NB4 (cell line): Measurements from ENCODE around the gene SLC9C1.

Experiments
- CTCF ChIP-seq: IDR thresholded peaks from one replicate; pipeline ENCODE4 v1.5.1; 2012; ENCODE audit warnings: low read depth, low read length
- MAX ChIP-seq: IDR thresholded peaks from 2 replicates; pipeline ENCODE4 v1.6.1; 2011; ENCODE audit warnings: low read depth, low read length
- MYC ChIP-seq: IDR thresholded peaks from 2 replicates; pipeline ENCODE4 v1.6.1; 2011; ENCODE audit warnings: low read depth, low read length
- POLR2A ChIP-seq: IDR thresholded peaks from 2 replicates; pipeline ENCODE4 v1.6.1; 2011; ENCODE audit warnings: mild to moderate bottlenecking; ENCODE audit not compliant: insufficient read length; ENCODE audit errors: extremely low read depth

- TF ChIP-seq CTCF (no peak), MYC (no peak), MAX (no peak), POLR2A (no peak)
These were observed 44.7 kb upstream of the SLC9C1 start for GRCh38 chr3:112338727-112339056.
